Loucy (cell line): ENCODE data around the gene TBX21.

Experiments used
- EZH2phosphoT487 ChIP-seq: fragments of 200-600 bp; IDR thresholded peaks from 2 replicates; pipeline ENCODE4 v1.6.1; 2018; ENCODE audit warnings: antibody characterized with exemption, mild to moderate bottlenecking, moderate library complexity, borderline replicate concordance
- TF ChIP-seq, protein P1 (sequence below): fragments of 200-600 bp; sonication (generic); conservative IDR thresholded peaks from 2 replicates; pipeline ENCODE4 v1.5.1; 2014; ENCODE audit warnings: mild to moderate bottlenecking, antibody characterized with exemption, low read length

DNA sequence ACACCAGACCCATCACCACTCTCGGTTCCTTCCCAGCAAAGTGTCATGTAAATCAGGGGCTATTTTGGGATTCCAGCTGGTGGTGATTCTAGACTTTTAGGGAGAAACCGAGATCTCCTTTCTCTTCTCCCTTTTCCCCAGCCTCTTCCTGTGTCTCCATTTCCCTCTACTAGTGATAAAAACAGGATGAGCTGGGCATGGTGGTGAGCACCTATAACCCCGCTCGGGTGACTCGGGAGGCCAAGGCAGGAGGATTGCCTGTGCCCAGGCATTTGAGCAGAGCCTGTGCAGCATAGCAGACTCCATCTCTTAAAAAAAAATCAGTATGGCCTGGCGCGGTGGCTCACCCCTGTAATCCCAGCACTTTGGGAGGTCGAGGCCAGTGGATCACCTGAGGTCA, 6.1 kb downstream of the TBX21 start:
- TF ChIP-seq, protein P1, sequence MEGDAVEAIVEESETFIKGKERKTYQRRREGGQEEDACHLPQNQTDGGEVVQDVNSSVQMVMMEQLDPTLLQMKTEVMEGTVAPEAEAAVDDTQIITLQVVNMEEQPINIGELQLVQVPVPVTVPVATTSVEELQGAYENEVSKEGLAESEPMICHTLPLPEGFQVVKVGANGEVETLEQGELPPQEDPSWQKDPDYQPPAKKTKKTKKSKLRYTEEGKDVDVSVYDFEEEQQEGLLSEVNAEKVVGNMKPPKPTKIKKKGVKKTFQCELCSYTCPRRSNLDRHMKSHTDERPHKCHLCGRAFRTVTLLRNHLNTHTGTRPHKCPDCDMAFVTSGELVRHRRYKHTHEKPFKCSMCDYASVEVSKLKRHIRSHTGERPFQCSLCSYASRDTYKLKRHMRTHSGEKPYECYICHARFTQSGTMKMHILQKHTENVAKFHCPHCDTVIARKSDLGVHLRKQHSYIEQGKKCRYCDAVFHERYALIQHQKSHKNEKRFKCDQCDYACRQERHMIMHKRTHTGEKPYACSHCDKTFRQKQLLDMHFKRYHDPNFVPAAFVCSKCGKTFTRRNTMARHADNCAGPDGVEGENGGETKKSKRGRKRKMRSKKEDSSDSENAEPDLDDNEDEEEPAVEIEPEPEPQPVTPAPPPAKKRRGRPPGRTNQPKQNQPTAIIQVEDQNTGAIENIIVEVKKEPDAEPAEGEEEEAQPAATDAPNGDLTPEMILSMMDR = no peak
- no peak for TF ChIP-seq EZH2phosphoT487
